K562 (cell line): Measurements from ENCODE around the gene TMEM245. TPM values are rescaled to one million over a fixed set of nuclear protein-coding genes. Genes with fewer than 3 reads are reported as not detected.

Experiments
- BCL6 ChIP-seq: fragments of 250-450 bp; sonication (Bioruptor Pico); IDR thresholded peaks from 2 replicates; pipeline ENCODE4 v1.4.0; 2020
- FOXK1 ChIP-seq: sonication (generic); formaldehyde crosslinking; IDR thresholded peaks from 2 replicates; pipeline ENCODE4 v1.8.0; 2022; ENCODE audit warnings: missing genetic modification reagents, mild to moderate bottlenecking, borderline replicate concordance
- HNRNPUL1 ChIP-seq: fragments of 200-400 bp; formaldehyde crosslinking; IDR thresholded peaks from 2 replicates; pipeline ENCODE4 v1.6.1; 2017; ENCODE audit warnings: low read length
- MYNN ChIP-seq, 2 experiments: sonication (generic); formaldehyde crosslinking in 1 of 2; IDR thresholded peaks; 2 replicates each; pipeline versions ENCODE4 v1.5.0 to v1.6.1; 2016 to 2020; ENCODE audit warnings: antibody characterized with exemption in 1 of 2, missing genetic modification reagents in 1 of 2
- NFE2L1 ChIP-seq: fragments of 450-650 bp; IDR thresholded peaks from 2 replicates; pipeline ENCODE4 v1.6.1; 2016; ENCODE audit warnings: missing genetic modification characterization, low read depth, mild to moderate bottlenecking, missing compliant biosample characterization, moderate library complexity, borderline replicate concordance
- NR1H2 ChIP-seq: sonication (generic); formaldehyde crosslinking; IDR thresholded peaks from 2 replicates; pipeline ENCODE4 v1.4.0; 2020; ENCODE audit warnings: mild to moderate bottlenecking, missing genetic modification reagents
- PHB ChIP-seq: fragments of 250-450 bp; sonication (Bioruptor Pico); IDR thresholded peaks from 2 replicates; pipeline ENCODE4 v1.5.0; 2021
- RCOR1 ChIP-seq, 2 experiments: IDR thresholded peaks; 2 replicates each; pipeline ENCODE4 v1.6.1; 2012; ENCODE audit warnings: low read depth in 2 of 2, low read length in 2 of 2, borderline replicate concordance in 1 of 2, improper control_type of control experiment in 1 of 2
- SMC3 ChIP-seq: conservative IDR thresholded peaks from 2 replicates; pipeline ENCODE4 v1.6.1; 2011; ENCODE audit warnings: low read depth, low read length, improper control_type of control experiment; ENCODE audit not compliant: insufficient read depth
- SNIP1 ChIP-seq: fragments of 450-650 bp; IDR thresholded peaks from 2 replicates; pipeline ENCODE4 v1.7.1; 2017; ENCODE audit warnings: low read depth, mild to moderate bottlenecking
- SP1 ChIP-seq: sonication (generic); formaldehyde crosslinking; IDR thresholded peaks from 2 replicates; pipeline ENCODE4 v1.8.1; 2022; ENCODE audit warnings: mild to moderate bottlenecking, missing genetic modification reagents
- TEAD4 ChIP-seq, 2 experiments: sonication (generic) in 1 of 2; formaldehyde crosslinking in 1 of 2; IDR thresholded peaks; 2 replicates each; pipeline versions ENCODE4 v1.6.1 to v1.8.0; 2012 to 2022; ENCODE audit warnings: borderline replicate concordance in 1 of 2, inconsistent platforms in 1 of 2, low read length in 1 of 2, mild to moderate bottlenecking in 1 of 2, missing genetic modification reagents in 1 of 2
- ZNF263 ChIP-seq: sonication (generic); formaldehyde crosslinking; IDR thresholded peaks from 2 replicates; pipeline ENCODE4 v1.8.0; 2022; ENCODE audit warnings: mild to moderate bottlenecking, missing genetic modification reagents, borderline replicate concordance
- ZNF311 ChIP-seq: fragments of 250-450 bp; sonication (Bioruptor Pico); IDR thresholded peaks from 2 replicates; pipeline ENCODE4 v1.4.0; 2020; ENCODE audit warnings: mild to moderate bottlenecking, moderate library complexity
- ZNF384 ChIP-seq: IDR thresholded peaks from 2 replicates; pipeline ENCODE4 v1.6.1; 2012; ENCODE audit warnings: low read depth, low read length, improper control_type of control experiment
- ZNF561 ChIP-seq: fragments of 450-650 bp; formaldehyde crosslinking; conservative IDR thresholded peaks from 2 replicates; pipeline ENCODE4 v1.4.0; 2020; ENCODE audit warnings: mild to moderate bottlenecking, moderate library complexity
- ZNF778 ChIP-seq: fragments of 450-650 bp; formaldehyde crosslinking; IDR thresholded peaks from 2 replicates; pipeline ENCODE4 v1.4.0; 2020; ENCODE audit warnings: mild to moderate bottlenecking, moderate library complexity
- polyA plus RNA-seq, 8 experiments: library from polyadenylated mRNA; depleted of rRNA in 4 of 8; stranded (reverse) in 5 of 8; unstranded in 3 of 8; fragments of >200 nt; fragmentation: Nextera tagmentation in 2 of 8; fragmentation: Illumina TruSeq in 1 of 8; extraction: Ambion mirVana in 2 of 8; extraction: Trizol in 1 of 8; gene quantifications; 2 replicates each; pipeline versions ENCODE4 v1.2.1 to v1.2.3, GENCODE V29; 2011 to 2014; ENCODE audit warnings: inconsistent platforms in 1 of 8, missing spikeins in 1 of 8
- total RNA-seq, 7 experiments: library from RNA; depleted of rRNA in 6 of 7; stranded (reverse); fragments of >200 nt in 6 of 7; fragmentation: Illumina TruSeq in 2 of 7; extraction: Trizol in 2 of 7; gene quantifications; 2 replicates each; pipeline versions ENCODE4 v1.2.1 to v1.2.3, GENCODE V29; 2011 to 2021; ENCODE audit warnings: low replicate concordance in 1 of 7
- TF ChIP-seq, protein P1 (sequence below): sonication (generic); formaldehyde crosslinking; IDR thresholded peaks from 2 replicates; pipeline ENCODE4 v1.8.0; 2022; ENCODE audit warnings: mild to moderate bottlenecking, missing genetic modification reagents
- TF ChIP-seq, protein P2 (sequence below): sonication (generic); IDR thresholded peaks from 2 replicates; pipeline ENCODE4 v1.6.1; 2016
- TF ChIP-seq, protein P3 (sequence below): IDR thresholded peaks from 2 replicates; pipeline ENCODE4 v1.6.1; 2012; ENCODE audit warnings: low read depth, low read length, improper control_type of control experiment, borderline replicate concordance

Gene TMEM245
- total and polyA plus RNA-seq, 9 of the 15 experiments (the other 6 are each of a cell fraction or from before 2014, with no cell fraction given): 8.5 to 43.2 (median 24.3) TPM

DNA sequence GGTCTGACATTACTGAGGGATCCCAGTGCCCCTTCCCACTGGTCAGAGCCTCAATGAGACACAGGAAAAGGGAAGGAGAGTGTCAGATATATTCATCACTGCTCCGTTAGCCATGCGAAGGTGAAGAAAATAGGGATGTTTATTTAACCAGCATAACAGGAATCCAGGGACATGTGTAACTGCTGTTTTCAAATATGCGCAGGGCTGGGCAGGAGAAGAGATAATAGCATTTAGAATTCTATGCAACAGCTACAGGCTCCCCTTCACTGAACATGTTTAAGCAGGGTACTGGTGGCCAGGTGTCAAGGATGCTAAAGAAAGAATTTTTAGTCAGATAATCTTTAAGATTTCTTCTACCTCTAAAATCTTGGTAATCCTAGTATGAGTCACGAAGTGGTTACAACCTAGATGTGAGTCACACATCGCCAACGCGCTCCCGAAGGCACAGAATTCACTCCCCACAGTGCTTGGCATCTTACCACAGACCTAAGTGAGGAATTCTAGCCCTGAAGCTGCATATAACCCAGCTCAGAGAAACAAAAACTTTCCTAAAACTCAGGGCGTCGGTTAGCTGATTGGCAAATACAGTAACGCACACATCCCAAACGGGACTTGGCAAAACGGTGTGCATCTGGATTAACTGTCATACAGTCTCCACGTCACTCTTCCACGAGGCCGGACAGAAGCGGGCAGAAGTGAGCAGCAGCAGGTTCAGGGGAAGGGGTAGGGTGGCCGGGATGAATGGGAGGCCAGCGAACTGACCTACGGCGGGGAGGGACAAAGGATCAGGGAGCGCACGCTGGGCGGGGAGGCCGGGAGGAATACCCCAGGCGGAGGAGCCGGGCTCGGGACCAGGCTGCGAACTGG, 107.5 kb downstream of the TMEM245 start (continued):
- TF ChIP-seq, protein P1, sequence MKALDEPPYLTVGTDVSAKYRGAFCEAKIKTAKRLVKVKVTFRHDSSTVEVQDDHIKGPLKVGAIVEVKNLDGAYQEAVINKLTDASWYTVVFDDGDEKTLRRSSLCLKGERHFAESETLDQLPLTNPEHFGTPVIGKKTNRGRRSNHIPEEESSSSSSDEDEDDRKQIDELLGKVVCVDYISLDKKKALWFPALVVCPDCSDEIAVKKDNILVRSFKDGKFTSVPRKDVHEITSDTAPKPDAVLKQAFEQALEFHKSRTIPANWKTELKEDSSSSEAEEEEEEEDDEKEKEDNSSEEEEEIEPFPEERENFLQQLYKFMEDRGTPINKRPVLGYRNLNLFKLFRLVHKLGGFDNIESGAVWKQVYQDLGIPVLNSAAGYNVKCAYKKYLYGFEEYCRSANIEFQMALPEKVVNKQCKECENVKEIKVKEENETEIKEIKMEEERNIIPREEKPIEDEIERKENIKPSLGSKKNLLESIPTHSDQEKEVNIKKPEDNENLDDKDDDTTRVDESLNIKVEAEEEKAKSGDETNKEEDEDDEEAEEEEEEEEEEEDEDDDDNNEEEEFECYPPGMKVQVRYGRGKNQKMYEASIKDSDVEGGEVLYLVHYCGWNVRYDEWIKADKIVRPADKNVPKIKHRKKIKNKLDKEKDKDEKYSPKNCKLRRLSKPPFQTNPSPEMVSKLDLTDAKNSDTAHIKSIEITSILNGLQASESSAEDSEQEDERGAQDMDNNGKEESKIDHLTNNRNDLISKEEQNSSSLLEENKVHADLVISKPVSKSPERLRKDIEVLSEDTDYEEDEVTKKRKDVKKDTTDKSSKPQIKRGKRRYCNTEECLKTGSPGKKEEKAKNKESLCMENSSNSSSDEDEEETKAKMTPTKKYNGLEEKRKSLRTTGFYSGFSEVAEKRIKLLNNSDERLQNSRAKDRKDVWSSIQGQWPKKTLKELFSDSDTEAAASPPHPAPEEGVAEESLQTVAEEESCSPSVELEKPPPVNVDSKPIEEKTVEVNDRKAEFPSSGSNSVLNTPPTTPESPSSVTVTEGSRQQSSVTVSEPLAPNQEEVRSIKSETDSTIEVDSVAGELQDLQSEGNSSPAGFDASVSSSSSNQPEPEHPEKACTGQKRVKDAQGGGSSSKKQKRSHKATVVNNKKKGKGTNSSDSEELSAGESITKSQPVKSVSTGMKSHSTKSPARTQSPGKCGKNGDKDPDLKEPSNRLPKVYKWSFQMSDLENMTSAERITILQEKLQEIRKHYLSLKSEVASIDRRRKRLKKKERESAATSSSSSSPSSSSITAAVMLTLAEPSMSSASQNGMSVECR (CRISPR knock-in tag): no peak
- TF ChIP-seq SP1 (CRISPR knock-in tag) (peak; percentile 40; the same call in 1 of the 2 replicates), ZNF311 (CRISPR knock-in tag) (no peak), MYNN (IDR thresholded peaks at IDR 0.05) (no peak; the same call in 1 of the 2 replicates), MYNN (CRISPR knock-in tag; IDR thresholded peaks at IDR 0.05) (no peak), NR1H2 (CRISPR knock-in tag) (no peak), ZNF778 (CRISPR knock-in tag) (no peak), SNIP1 (no peak), BCL6 (CRISPR knock-in tag) (no peak), HNRNPUL1 (no peak), SMC3 (no peak), FOXK1 (no peak; the same call in 1 of the 2 replicates), ZNF561 (CRISPR knock-in tag) (no peak), PHB (CRISPR knock-in tag) (no peak), RCOR1 (IDR thresholded peaks at IDR 0.05; ENCODE audit: borderline replicate concordance in 1 of 2, low read depth in 2 of 2, low read length in 2 of 2) (no peak), NFE2L1 (tag) (no peak), TEAD4 (IDR thresholded peaks at IDR 0.05; ENCODE audit: low read length) (0 out of 2 replicates have a peak, but pooled peaks have one; percentile 27), TEAD4 (CRISPR knock-in tag; IDR thresholded peaks at IDR 0.05; ENCODE audit: borderline replicate concordance) (no peak), ZNF384 (no peak), ZNF263 (CRISPR knock-in tag) (no peak; the same call in 1 of the 2 replicates)
- TF ChIP-seq, protein P2, sequence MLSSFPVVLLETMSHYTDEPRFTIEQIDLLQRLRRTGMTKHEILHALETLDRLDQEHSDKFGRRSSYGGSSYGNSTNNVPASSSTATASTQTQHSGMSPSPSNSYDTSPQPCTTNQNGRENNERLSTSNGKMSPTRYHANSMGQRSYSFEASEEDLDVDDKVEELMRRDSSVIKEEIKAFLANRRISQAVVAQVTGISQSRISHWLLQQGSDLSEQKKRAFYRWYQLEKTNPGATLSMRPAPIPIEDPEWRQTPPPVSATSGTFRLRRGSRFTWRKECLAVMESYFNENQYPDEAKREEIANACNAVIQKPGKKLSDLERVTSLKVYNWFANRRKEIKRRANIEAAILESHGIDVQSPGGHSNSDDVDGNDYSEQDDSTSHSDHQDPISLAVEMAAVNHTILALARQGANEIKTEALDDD: peak; percentile 66; the same call in 1 of the 2 replicates
- TF ChIP-seq, protein P3, sequence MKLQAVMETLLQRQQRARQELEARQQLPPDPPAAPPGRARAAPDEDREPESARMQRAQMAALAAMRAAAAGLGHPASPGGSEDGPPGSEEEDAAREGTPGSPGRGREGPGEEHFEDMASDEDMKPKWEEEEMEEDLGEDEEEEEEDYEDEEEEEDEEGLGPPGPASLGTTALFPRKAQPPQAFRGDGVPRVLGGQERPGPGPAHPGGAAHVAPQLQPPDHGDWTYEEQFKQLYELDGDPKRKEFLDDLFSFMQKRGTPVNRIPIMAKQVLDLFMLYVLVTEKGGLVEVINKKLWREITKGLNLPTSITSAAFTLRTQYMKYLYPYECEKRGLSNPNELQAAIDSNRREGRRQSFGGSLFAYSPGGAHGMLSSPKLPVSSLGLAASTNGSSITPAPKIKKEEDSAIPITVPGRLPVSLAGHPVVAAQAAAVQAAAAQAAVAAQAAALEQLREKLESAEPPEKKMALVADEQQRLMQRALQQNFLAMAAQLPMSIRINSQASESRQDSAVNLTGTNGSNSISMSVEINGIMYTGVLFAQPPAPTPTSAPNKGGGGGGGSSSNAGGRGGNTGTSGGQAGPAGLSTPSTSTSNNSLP: no peak
